ENCODE data around the gene EOLA2.
A peak's percentile ranks its signal among the peaks of the same experiment; 100 is the strongest.
"Not testable (repeated sequence)": the region's sequence is repeated elsewhere in the genome, so short reads cannot be mapped to it uniquely, and the experiment has no call there.

Gene EOLA2

GRCh38 chrX:149938427-149938880 lies at the start of gene EOLA2:
TSS of gene EOLA2 (minus strand) at chrX:149938491. CDS start at chrX:149933874, 4,617 bp downstream.
- DNase-seq: peak; percentile 97 to 99
- TF ChIP-seq POLR2A (IDR thresholded peaks at IDR 0.05; ENCODE audit: low read length) (peak; percentile 81), GATA1 (IDR thresholded peaks at IDR 0.05; ENCODE audit: low read depth, low read length) (no peak)

- TF ChIP-seq POLR2A (IDR thresholded peaks at IDR 0.05; ENCODE audit: low read length): no peak
- no peak for TF ChIP-seq GATA1 (IDR thresholded peaks at IDR 0.05; ENCODE audit: low read depth, low read length)
- no peak for DNase-seq
Observed at GRCh38 chrX:149987613-149988012, 49.3 kb upstream of the EOLA2 start.

GRCh38 chrX:149984411-149984810 lies 46.1 kb upstream of the EOLA2 start:
- TF ChIP-seq GATA1 (IDR thresholded peaks at IDR 0.05; ENCODE audit: low read depth, low read length) (no peak), POLR2A (IDR thresholded peaks at IDR 0.05; ENCODE audit: low read length) (no peak)
- DNase-seq: no peak

GRCh38 chrX:149982310-149982709 lies 44.0 kb upstream of the EOLA2 start:
- TF ChIP-seq GATA1 (IDR thresholded peaks at IDR 0.05; ENCODE audit: low read depth, low read length): no peak
- TF ChIP-seq POLR2A (IDR thresholded peaks at IDR 0.05; ENCODE audit: low read length): no peak
- DNase-seq: no peak

- TF ChIP-seq GATA1 (IDR thresholded peaks at IDR 0.05; ENCODE audit: low read depth, low read length): no peak
- TF ChIP-seq POLR2A (IDR thresholded peaks at IDR 0.05; ENCODE audit: low read length): no peak
- DNase-seq: no peak
Observed at GRCh38 chrX:149979126-149979644, 40.9 kb upstream of the EOLA2 start.

GRCh38 chrX:149962859-149963757 lies 24.8 kb upstream of the EOLA2 start:
- DNase-seq: peak; percentile 12 to 35
- TF ChIP-seq POLR2A (IDR thresholded peaks at IDR 0.05; ENCODE audit: low read length) (no peak), GATA1 (IDR thresholded peaks at IDR 0.05; ENCODE audit: low read depth, low read length) (no peak)

GRCh38 chrX:149962010-149962409 lies 23.7 kb upstream of the EOLA2 start:
- TF ChIP-seq POLR2A (IDR thresholded peaks at IDR 0.05; ENCODE audit: low read length) (no peak), GATA1 (IDR thresholded peaks at IDR 0.05; ENCODE audit: low read depth, low read length) (no peak)
- DNase-seq: no peak

- TF ChIP-seq GATA1 (IDR thresholded peaks at IDR 0.05; ENCODE audit: low read depth, low read length) (no peak), POLR2A (IDR thresholded peaks at IDR 0.05; ENCODE audit: low read length) (no peak)
- DNase-seq: no peak
Observed at GRCh38 chrX:149961572-149961971, 23.3 kb upstream of the EOLA2 start.

- TF ChIP-seq GATA1 (IDR thresholded peaks at IDR 0.05; ENCODE audit: low read depth, low read length) (no peak), POLR2A (IDR thresholded peaks at IDR 0.05; ENCODE audit: low read length) (no peak)
- peak; percentile 16 to 45 for DNase-seq
Observed at GRCh38 chrX:149950681-149951080, 12.4 kb upstream of the EOLA2 start.

GRCh38 chrX:149949743-149950436 lies 11.6 kb upstream of the EOLA2 start:
- TF ChIP-seq GATA1 (IDR thresholded peaks at IDR 0.05; ENCODE audit: low read depth, low read length) (no peak), POLR2A (IDR thresholded peaks at IDR 0.05; ENCODE audit: low read length) (no peak)
- DNase-seq: no peak

- no peak for DNase-seq
- TF ChIP-seq POLR2A (IDR thresholded peaks at IDR 0.05; ENCODE audit: low read length): no peak
- no peak for TF ChIP-seq GATA1 (IDR thresholded peaks at IDR 0.05; ENCODE audit: low read depth, low read length)
Observed at GRCh38 chrX:149948016-149948415, 9.7 kb upstream of the EOLA2 start.

GRCh38 chrX:149946932-149947331 lies 8.6 kb upstream of the EOLA2 start:
- not testable (repeated sequence) for DNase-seq

GRCh38 chrX:149945820-149946219 lies 7.5 kb upstream of the EOLA2 start:
- DNase-seq: not testable (repeated sequence)

- DNase-seq: not testable (repeated sequence)
Observed at GRCh38 chrX:149945087-149945670, 6.9 kb upstream of the EOLA2 start.

- DNase-seq: not testable (repeated sequence)
Observed at GRCh38 chrX:149940674-149941024, 2.4 kb upstream of the EOLA2 start.

All from erythroblast (primary cell).